ENCODE data around the gene USP12.

USP12 gene

GRCh38 chr13:27182844-27183497 lies 11.4 kb upstream of the USP12 start:
- no peak for DNase-seq

- no peak for DNase-seq
Observed at GRCh38 chr13:27182054-27182453, 10.4 kb upstream of the USP12 start.

- DNase-seq = no peak
Observed at GRCh38 chr13:27177852-27178251, 6.2 kb upstream of the USP12 start.

- DNase-seq = no peak
Observed at GRCh38 chr13:27176470-27177410, 5.1 kb upstream of the USP12 start.

GRCh38 chr13:27174766-27175455 lies 3.3 kb upstream of the USP12 start:
- DNase-seq = no peak

GRCh38 chr13:27172495-27172842 lies 858 bp upstream of the USP12 start:
- no peak for DNase-seq

- peak; percentile 89 for DNase-seq
Observed at GRCh38 chr13:27171827-27172494, 350 bp upstream of the USP12 start.

- DNase-seq = peak; percentile 37
Observed at GRCh38 chr13:27170516-27171243, 931 bp downstream of the USP12 start.

GRCh38 chr13:27170221-27170515 lies 1.4 kb downstream of the USP12 start:
- DNase-seq = no peak

- no peak for DNase-seq
Observed at GRCh38 chr13:27168906-27169657, 2.5 kb downstream of the USP12 start.

- DNase-seq = no peak
Observed at GRCh38 chr13:27168086-27168485, 3.5 kb downstream of the USP12 start.

GRCh38 chr13:27166313-27166712 lies 5.3 kb downstream of the USP12 start:
- DNase-seq = no peak

- no peak for DNase-seq
Observed at GRCh38 chr13:27161980-27162379, 9.6 kb downstream of the USP12 start.

- no peak for DNase-seq
Observed at GRCh38 chr13:27161423-27161822, 10.2 kb downstream of the USP12 start.

GRCh38 chr13:27160657-27161295 lies 10.8 kb downstream of the USP12 start:
- DNase-seq = no peak

GRCh38 chr13:27159806-27160563 lies 11.6 kb downstream of the USP12 start:
- no peak for DNase-seq

- DNase-seq = no peak
Observed at GRCh38 chr13:27158335-27158734, 13.3 kb downstream of the USP12 start.

- no peak for DNase-seq
Observed at GRCh38 chr13:27151798-27152599, 19.6 kb downstream of the USP12 start.

GRCh38 chr13:27149702-27150101 lies 21.9 kb downstream of the USP12 start:
- no peak for DNase-seq

- no peak for DNase-seq
Observed at GRCh38 chr13:27148900-27149299, 22.7 kb downstream of the USP12 start.
